ENCODE results near the gene SUGP2. TPM values are rescaled to one million over a fixed set of nuclear protein-coding genes. Genes with fewer than 3 reads are reported as not detected.

Gene SUGP2
- total RNA-seq, 1 experiment from 2014 or later = 74.1 TPM

DNA sequence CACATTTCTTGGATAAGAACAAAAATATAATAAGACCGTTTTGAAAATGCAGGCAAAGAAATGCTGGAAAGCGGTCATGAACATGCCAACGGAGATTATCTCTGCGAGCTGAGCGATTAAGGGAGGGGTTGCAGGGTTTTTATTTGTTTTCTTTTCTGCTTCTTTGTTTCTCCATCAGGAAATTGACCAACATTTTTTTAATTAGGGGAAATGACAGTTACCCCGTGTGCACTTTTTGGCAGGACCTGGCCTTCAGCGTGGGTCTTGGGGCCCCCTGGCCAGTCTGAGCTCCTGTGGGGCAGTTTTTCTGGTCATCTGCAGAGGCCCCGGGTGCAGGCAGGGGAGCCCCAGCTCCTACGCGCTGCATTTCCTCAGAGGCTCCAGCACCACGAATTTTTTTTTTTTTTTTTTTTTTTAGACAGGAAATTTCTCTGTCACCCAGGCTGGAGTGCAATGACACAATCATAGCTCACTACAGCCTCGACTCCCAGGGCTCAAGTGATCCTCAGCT, 61.0 kb downstream of the SUGP2 start:
- TF ChIP-seq, protein P1, sequence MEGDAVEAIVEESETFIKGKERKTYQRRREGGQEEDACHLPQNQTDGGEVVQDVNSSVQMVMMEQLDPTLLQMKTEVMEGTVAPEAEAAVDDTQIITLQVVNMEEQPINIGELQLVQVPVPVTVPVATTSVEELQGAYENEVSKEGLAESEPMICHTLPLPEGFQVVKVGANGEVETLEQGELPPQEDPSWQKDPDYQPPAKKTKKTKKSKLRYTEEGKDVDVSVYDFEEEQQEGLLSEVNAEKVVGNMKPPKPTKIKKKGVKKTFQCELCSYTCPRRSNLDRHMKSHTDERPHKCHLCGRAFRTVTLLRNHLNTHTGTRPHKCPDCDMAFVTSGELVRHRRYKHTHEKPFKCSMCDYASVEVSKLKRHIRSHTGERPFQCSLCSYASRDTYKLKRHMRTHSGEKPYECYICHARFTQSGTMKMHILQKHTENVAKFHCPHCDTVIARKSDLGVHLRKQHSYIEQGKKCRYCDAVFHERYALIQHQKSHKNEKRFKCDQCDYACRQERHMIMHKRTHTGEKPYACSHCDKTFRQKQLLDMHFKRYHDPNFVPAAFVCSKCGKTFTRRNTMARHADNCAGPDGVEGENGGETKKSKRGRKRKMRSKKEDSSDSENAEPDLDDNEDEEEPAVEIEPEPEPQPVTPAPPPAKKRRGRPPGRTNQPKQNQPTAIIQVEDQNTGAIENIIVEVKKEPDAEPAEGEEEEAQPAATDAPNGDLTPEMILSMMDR (IDR thresholded peaks at IDR 0.05; ENCODE audit: insufficient read depth in 1 of 2, low read depth in 1 of 2, low read length in 1 of 2, severe bottlenecking in 1 of 2, unreplicated experiment in 1 of 2) = no peak
- Mint-ChIP-seq H3K27me3 (ENCODE audit: insufficient read depth, unreplicated experiment) (no peaks in the 10 kb centered on the region), H3K4me1 (ENCODE audit: low read depth, unreplicated experiment) (no peaks in the 10 kb centered on the region), H3K4me3 (ENCODE audit: unreplicated experiment) (no peak overlapping the region), H3K27ac (ENCODE audit: unreplicated experiment) (no peak overlapping the region), H3K9me3 (ENCODE audit: unreplicated experiment) (no peaks in the 10 kb centered on the region), H3K36me3 (ENCODE audit: insufficient read depth, unreplicated experiment) (no peaks in the 10 kb centered on the region)
- no peak for DNase-seq
- Histone ChIP-seq H3K9me3 (no peaks in the 10 kb centered on the region), H3K36me3 (ENCODE audit: control insufficient read depth, insufficient read depth, low read length) (no peaks in the 10 kb centered on the region), H3K4me3 (ENCODE audit: low read depth, low read length) (no peak overlapping the region), H3K27me3 (replicated peaks; ENCODE audit: control insufficient read depth, insufficient read depth, low read length) (no peaks in the 10 kb centered on the region), H3K4me1 (no peaks in the 10 kb centered on the region)
- intact Hi-C loops (cut with micrococcal nuclease; ENCODE audit: unreplicated experiment) = no loop called here
- ChIA-PET POLR2A (no interaction called here), CTCF (interaction anchor here (0.6 kb wide), 1 partner anchor 125 kb away, joined by 5 read pairs; no protein-coding TSS in a partner anchor)
- BruUV-seq (replicated peaks) = no TSS peak

DNA sequence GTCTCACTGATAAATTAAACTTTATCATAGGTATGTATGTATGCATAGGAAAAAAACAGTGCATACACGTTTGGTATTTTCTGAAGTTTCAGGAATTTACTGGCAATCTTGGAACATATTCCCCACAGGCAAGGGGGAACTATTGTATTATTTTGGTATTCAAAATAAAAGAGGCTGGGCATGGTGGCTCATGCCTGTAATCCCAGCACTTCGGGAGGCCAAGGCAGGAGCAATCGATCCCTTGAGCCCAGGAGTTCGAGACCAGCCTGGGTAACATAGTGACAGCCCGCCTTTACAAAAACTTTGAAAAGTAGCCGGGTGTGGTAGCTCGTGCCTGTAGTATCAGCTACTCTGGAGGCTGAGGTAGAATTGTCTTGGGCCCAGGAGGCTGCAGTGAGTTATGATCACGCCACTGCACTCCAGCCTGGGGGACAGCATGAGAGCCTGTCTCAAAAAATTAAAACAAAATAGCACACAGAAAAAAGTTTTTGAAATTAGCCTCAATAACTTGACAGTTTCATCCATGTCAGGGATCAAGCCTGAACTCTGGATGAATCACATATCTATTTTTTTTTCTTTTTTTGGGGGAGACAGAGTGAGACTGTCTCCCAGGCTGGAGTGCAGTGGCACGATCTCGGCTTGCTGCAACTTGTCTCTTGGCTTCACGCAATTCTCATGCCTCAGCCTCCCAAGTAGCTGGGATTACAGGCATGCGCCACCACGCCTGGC, 63.2 kb downstream of the SUGP2 start:
- TF ChIP-seq, protein P1 (IDR thresholded peaks at IDR 0.05; ENCODE audit: insufficient read depth in 1 of 2, low read depth in 1 of 2, low read length in 1 of 2, severe bottlenecking in 1 of 2, unreplicated experiment in 1 of 2) = no peak

DNA sequence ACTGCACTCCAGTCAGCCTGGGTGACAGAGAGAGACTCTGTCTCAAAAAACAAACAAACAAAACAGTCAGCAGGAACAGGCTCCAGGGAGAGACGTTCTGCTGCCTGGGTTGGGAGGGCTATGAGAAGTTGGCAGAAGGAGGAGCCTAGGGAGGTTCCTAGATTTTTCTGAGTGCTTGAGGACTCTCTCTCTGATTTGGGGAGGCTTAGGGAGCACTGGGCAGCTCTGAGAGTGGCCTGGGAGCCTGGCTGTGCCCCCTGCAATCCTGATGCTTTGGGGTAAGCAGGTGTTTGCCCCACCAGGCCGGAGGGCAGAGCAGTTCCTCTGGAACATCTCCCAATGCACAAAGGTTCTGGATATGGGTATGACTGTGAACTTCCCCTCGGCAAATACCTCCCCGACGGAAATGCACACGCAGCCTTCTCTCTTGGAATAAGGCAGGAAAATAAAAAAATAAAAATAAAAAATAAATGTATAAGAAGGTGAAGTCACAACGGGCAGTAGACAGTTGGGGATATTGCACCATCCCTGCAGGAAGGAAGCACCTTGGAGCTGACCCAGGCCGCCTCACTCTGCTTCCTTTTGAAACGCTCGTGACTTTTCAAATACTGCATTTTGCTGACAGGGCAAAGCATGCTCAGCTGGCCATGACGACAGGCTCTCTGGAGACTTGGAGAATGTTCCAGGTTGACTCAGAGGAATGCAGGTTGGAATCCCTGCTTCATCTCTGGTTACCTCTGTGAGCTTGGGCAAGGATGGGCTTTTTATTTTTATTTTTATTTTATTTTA, 65.8 kb downstream of the SUGP2 start:
- Histone ChIP-seq H3K36me3 (ENCODE audit: control insufficient read depth, insufficient read depth, low read length) (no peaks in the 10 kb centered on the region), H3K9me3 (no peaks in the 10 kb centered on the region), H3K27me3 (replicated peaks; ENCODE audit: control insufficient read depth, insufficient read depth, low read length) (no peaks in the 10 kb centered on the region), H3K4me1 (no peaks in the 10 kb centered on the region), H3K4me3 (ENCODE audit: low read depth, low read length) (no peak overlapping the region)
- DNase-seq = no peak
- intact Hi-C loops (cut with micrococcal nuclease; ENCODE audit: unreplicated experiment) = no loop called here
- no peaks in the 10 kb centered on the region for H3K9me3 Mint-ChIP-seq (ENCODE audit: unreplicated experiment)
- POLR2A ChIA-PET = no interaction called here
- TF ChIP-seq, protein P1 (IDR thresholded peaks at IDR 0.05; ENCODE audit: insufficient read depth in 1 of 2, low read depth in 1 of 2, low read length in 1 of 2, severe bottlenecking in 1 of 2, unreplicated experiment in 1 of 2) = no peak
- H3K27me3 Mint-ChIP-seq (ENCODE audit: insufficient read depth, unreplicated experiment) = no peaks in the 10 kb centered on the region
- H3K4me3 Mint-ChIP-seq (ENCODE audit: unreplicated experiment) = no peak overlapping the region
- no peaks in the 10 kb centered on the region for H3K4me1 Mint-ChIP-seq (ENCODE audit: low read depth, unreplicated experiment)
- H3K27ac Mint-ChIP-seq (ENCODE audit: unreplicated experiment) = no peak overlapping the region
- H3K36me3 Mint-ChIP-seq (ENCODE audit: insufficient read depth, unreplicated experiment) = no peaks in the 10 kb centered on the region
- CTCF ChIA-PET = no interaction called here
- BruUV-seq (replicated peaks) = no TSS peak

More for the DNA sequence above, 63.2 kb downstream of the SUGP2 start:
- no peak overlapping the region for H3K4me3 Mint-ChIP-seq (ENCODE audit: unreplicated experiment)
- H3K27ac Mint-ChIP-seq (ENCODE audit: unreplicated experiment) = no peak overlapping the region
- BruUV-seq (replicated peaks) = no TSS peak
- ChIA-PET POLR2A (no interaction called here), CTCF (no interaction called here)
- no peaks in the 10 kb centered on the region for H3K9me3 Mint-ChIP-seq (ENCODE audit: unreplicated experiment)
- Histone ChIP-seq H3K9me3 (no peaks in the 10 kb centered on the region), H3K4me3 (ENCODE audit: low read depth, low read length) (no peak overlapping the region), H3K27me3 (replicated peaks; ENCODE audit: control insufficient read depth, insufficient read depth, low read length) (no peaks in the 10 kb centered on the region), H3K4me1 (no peaks in the 10 kb centered on the region), H3K36me3 (ENCODE audit: control insufficient read depth, insufficient read depth, low read length) (no peaks in the 10 kb centered on the region)
- H3K36me3 Mint-ChIP-seq (ENCODE audit: insufficient read depth, unreplicated experiment) = no peaks in the 10 kb centered on the region
- no peaks in the 10 kb centered on the region for H3K4me1 Mint-ChIP-seq (ENCODE audit: low read depth, unreplicated experiment)
- no peak for DNase-seq
- no peaks in the 10 kb centered on the region for H3K27me3 Mint-ChIP-seq (ENCODE audit: insufficient read depth, unreplicated experiment)
- intact Hi-C loops (cut with micrococcal nuclease; ENCODE audit: unreplicated experiment) = no loop called here
